ENCODE measurements around the gene MAB21L4.

Gene MAB21L4

GRCh38 chr2:240913810-240914644, 18.1 kb upstream of the MAB21L4 start:
- DNase-seq, result peak in 38 of 56 donors; percentile 3 to 70 (median 30)

GRCh38 chr2:240912878-240913809, 17.2 kb upstream of the MAB21L4 start:
- no peak for DNase-seq

- no peak for DNase-seq
Observed at GRCh38 chr2:240911641-240912265, 15.8 kb upstream of the MAB21L4 start.

GRCh38 chr2:240909216-240909974, 13.4 kb upstream of the MAB21L4 start:
- no peak for DNase-seq

- DNase-seq, result no peak
Observed at GRCh38 chr2:240906911-240907590, 11.1 kb upstream of the MAB21L4 start.

- peak in 1 of 56 donors; percentile 22 for DNase-seq
Observed at GRCh38 chr2:240906141-240906910, 10.4 kb upstream of the MAB21L4 start, which contains the start of gene CROCC2. Gene CROCC2 (plus strand): TSS chr2:240906336. CDS start chr2:240906514, 178 bp downstream.

- DNase-seq, result no peak
Observed at GRCh38 chr2:240905176-240905781, 9.3 kb upstream of the MAB21L4 start.

- DNase-seq, result no peak
Observed at GRCh38 chr2:240904216-240905175, 8.5 kb upstream of the MAB21L4 start.

- DNase-seq, result no peak
Observed at GRCh38 chr2:240903191-240904060, 7.5 kb upstream of the MAB21L4 start.

- DNase-seq, result no peak
Observed at GRCh38 chr2:240902615-240903041, 6.7 kb upstream of the MAB21L4 start.

GRCh38 chr2:240901986-240902614, 6.1 kb upstream of the MAB21L4 start:
- DNase-seq, result no peak

- no peak for DNase-seq
Observed at GRCh38 chr2:240900141-240900860, 4.3 kb upstream of the MAB21L4 start.

GRCh38 chr2:240899468-240899865, 3.5 kb upstream of the MAB21L4 start:
- DNase-seq, result no peak

GRCh38 chr2:240898731-240899467, 2.9 kb upstream of the MAB21L4 start:
- no peak for DNase-seq
